Kidney (tissue), 14 donors: ENCODE data around the gene TRIL. TPM values are rescaled to one million over a fixed set of nuclear protein-coding genes. Genes with fewer than 3 reads are reported as not detected.

ENCODE experiments used
- DNase-seq, 5 donors: peaks; one replicate each; pipeline ENCODE4 v3.0.0-alpha.2; 2013 to 2020
- FAIRE-seq: peaks from 2 replicates; lab custom pipeline; 2012; peaks lifted over from hg19 to GRCh38; lab: Jason Lieb, UNC
- H3K27ac ChIP-seq, 2 donors: one replicate each; pipeline ENCODE4 v1.7.0; 2013; ENCODE audit warnings: low read depth in 2 of 2, low read length in 2 of 2, inconsistent platforms in 1 of 2
- H3K27me3 ChIP-seq: one replicate; pipeline ENCODE4 v1.7.1; 2013; ENCODE audit warnings: low read length, inconsistent platforms; ENCODE audit not compliant: control insufficient read depth, insufficient read depth
- H3K36me3 ChIP-seq, 3 donors: one replicate each; pipeline versions ENCODE4 v1.7.0 to v1.7.1; 2013; ENCODE audit warnings: low read length in 3 of 3, control low read depth in 1 of 3, inconsistent platforms in 1 of 3; ENCODE audit not compliant: insufficient read depth in 3 of 3, control insufficient read depth in 2 of 3
- H3K4me1 ChIP-seq, 3 donors: one replicate each; pipeline versions ENCODE4 v1.7.0 to v1.7.1; 2013; ENCODE audit warnings: low read length in 3 of 3, inconsistent platforms in 1 of 3, low read depth in 1 of 3; ENCODE audit not compliant: control insufficient read depth in 2 of 3, insufficient read depth in 2 of 3
- H3K4me3 ChIP-seq, 3 donors: one replicate each; pipeline versions ENCODE4 v1.7.0 to v1.8.1; 2013; ENCODE audit warnings: low read length in 3 of 3, control low read depth in 1 of 3, inconsistent platforms in 1 of 3
- H3K9ac ChIP-seq, 3 donors: one replicate each; pipeline versions ENCODE4 v1.7.0 to v1.7.1; 2013; ENCODE audit warnings: low read length in 3 of 3, control low read depth in 1 of 3, inconsistent platforms in 1 of 3
- H3K9me3 ChIP-seq, 3 donors: one replicate each; pipeline versions ENCODE4 v1.7.0 to v1.7.1; 2013; ENCODE audit warnings: low read length in 3 of 3, control low read depth in 1 of 3, inconsistent platforms in 1 of 3; ENCODE audit not compliant: control insufficient read depth in 2 of 3, insufficient read depth in 1 of 3
- CTCF ChIP-seq: IDR thresholded peaks from 3 replicates; pipeline ENCODE4 v1.5.1; 2012; ENCODE audit warnings: mild to moderate bottlenecking, moderate library complexity, borderline replicate concordance; ENCODE audit not compliant: insufficient read depth; ENCODE audit errors: extremely low read depth
- intact Hi-C: fragments of 100-400 bp; cut with DNase I; formaldehyde crosslinking; loops from one replicate; pipeline ENCODE4 v1.11.1; 2022
- polyA plus RNA-seq: library from polyadenylated mRNA; stranded (reverse); fragments of 350-450 nt; fragmentation: Illumina TruSeq; extraction: RNeasy Lipid Tissue Mini Kit (QIAGEN cat#74804); gene quantifications from one replicate; pipeline ENCODE4 v1.2.3, GENCODE V29; 2014; ENCODE audit warnings: low read depth, low replicate concordance; ENCODE audit not compliant: insufficient read depth
- total RNA-seq: library from RNA; stranded (reverse); fragmentation: NEBNext Ultra II Directional; extraction: Animal tissue kit (Norgen Biotek cat#: 25700); gene quantifications from one replicate; pipeline ENCODE4 v1.2.1, GENCODE V29; 2021
- donor health status: control.
- donor health status: control.
- donor health status: control.
- donor health status: control.
- donor health status: control.
- donor health status: DM: yes; HTN: yes; CAD: no.
- donor health status: Normal renal cell carcinoma (clear cell type).

TRIL gene
- total and polyA plus RNA-seq, 2 donors from 2014 or later: 4.2 to 6.1 TPM

GRCh38 chr7:28955356-28955717 is 2.8 kb downstream of the TRIL start:
- intact Hi-C loops: loop anchor here (10.0 kb wide), 1 partner anchor 149 kb away; no protein-coding TSS in a partner anchor
- peaks cover 0 to 3% (median 0%) of the 10 kb centered on the region in 3 donors for H3K36me3 ChIP-seq
- FAIRE-seq (no peak), DNase-seq (peak in 1 of 5 donors; percentile 75)
- H3K4me3 ChIP-seq: peak overlapping the region; percentile 9 to 82 (median 46)
- peak overlapping the region; percentile 79 to 91 for H3K27ac ChIP-seq
- no peak for TF ChIP-seq CTCF
- H3K9ac ChIP-seq: peak overlapping the region in 2 of 3 donors; percentile 22 to 74
- H3K4me1 ChIP-seq: peaks cover 5 to 27% (median 20%) of the 10 kb centered on the region in 3 donors
- no peaks in the 10 kb centered on the region for H3K27me3 ChIP-seq
- H3K9me3 ChIP-seq: no peaks in the 10 kb centered on the region

GRCh38 chr7:28954946-28955345 is 3.2 kb downstream of the TRIL start:
- H3K4me3 ChIP-seq: peak overlapping the region; percentile 9 to 82 (median 46)
- H3K27ac ChIP-seq: peak overlapping the region in 1 of 2 donors; percentile 91

GRCh38 chr7:28954471-28954870 is 3.7 kb downstream of the TRIL start:
- H3K27ac ChIP-seq: no peak overlapping the region
- H3K36me3 ChIP-seq: peaks cover 0 to 3% (median 0%) of the 10 kb centered on the region in 3 donors
- H3K9ac ChIP-seq: no peak overlapping the region
- DNase-seq: peak in 2 of 5 donors; percentile 21 to 50
- no peaks in the 10 kb centered on the region for H3K9me3 ChIP-seq
- H3K4me3 ChIP-seq: no peak overlapping the region
- no peak for TF ChIP-seq CTCF
- peaks cover 5 to 27% (median 20%) of the 10 kb centered on the region in 3 donors for H3K4me1 ChIP-seq
- intact Hi-C loops: loop anchor here (10.0 kb wide), 1 partner anchor 150 kb away; no protein-coding TSS in a partner anchor
- no peak for FAIRE-seq
- H3K27me3 ChIP-seq: no peaks in the 10 kb centered on the region

More at GRCh38 chr7:28954946-28955345, 3.2 kb downstream of the TRIL start:
- no peak for FAIRE-seq
- Histone ChIP-seq H3K9ac (peak overlapping the region in 2 of 3 donors; percentile 22 to 74), H3K4me1 (peaks cover 5 to 27% (median 20%) of the 10 kb centered on the region in 3 donors), H3K27me3 (no peaks in the 10 kb centered on the region), H3K36me3 (peaks cover 0 to 3% (median 0%) of the 10 kb centered on the region in 3 donors), H3K9me3 (no peaks in the 10 kb centered on the region)
- no peak for TF ChIP-seq CTCF
- intact Hi-C loops: loop anchor here (10.0 kb wide), 1 partner anchor 150 kb away; no protein-coding TSS in a partner anchor
- DNase-seq: no peak
